Left forelimb (tissue), 1 donor: ENCODE data around the gene SLC35G1.
A peak's percentile ranks its signal among the peaks of the same experiment; 100 is the strongest.

Experiments used
- DNase-seq: peaks from one replicate; pipeline ENCODE4 v3.0.0-alpha.2; 2018; ENCODE audit warnings: low spot score

SLC35G1 gene, protein sequence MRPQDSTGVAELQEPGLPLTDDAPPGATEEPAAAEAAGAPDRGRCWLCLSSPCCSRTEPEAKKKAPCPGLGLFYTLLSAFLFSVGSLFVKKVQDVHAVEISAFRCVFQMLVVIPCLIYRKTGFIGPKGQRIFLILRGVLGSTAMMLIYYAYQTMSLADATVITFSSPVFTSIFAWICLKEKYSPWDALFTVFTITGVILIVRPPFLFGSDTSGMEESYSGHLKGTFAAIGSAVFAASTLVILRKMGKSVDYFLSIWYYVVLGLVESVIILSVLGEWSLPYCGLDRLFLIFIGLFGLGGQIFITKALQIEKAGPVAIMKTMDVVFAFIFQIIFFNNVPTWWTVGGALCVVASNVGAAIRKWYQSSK

DNA sequence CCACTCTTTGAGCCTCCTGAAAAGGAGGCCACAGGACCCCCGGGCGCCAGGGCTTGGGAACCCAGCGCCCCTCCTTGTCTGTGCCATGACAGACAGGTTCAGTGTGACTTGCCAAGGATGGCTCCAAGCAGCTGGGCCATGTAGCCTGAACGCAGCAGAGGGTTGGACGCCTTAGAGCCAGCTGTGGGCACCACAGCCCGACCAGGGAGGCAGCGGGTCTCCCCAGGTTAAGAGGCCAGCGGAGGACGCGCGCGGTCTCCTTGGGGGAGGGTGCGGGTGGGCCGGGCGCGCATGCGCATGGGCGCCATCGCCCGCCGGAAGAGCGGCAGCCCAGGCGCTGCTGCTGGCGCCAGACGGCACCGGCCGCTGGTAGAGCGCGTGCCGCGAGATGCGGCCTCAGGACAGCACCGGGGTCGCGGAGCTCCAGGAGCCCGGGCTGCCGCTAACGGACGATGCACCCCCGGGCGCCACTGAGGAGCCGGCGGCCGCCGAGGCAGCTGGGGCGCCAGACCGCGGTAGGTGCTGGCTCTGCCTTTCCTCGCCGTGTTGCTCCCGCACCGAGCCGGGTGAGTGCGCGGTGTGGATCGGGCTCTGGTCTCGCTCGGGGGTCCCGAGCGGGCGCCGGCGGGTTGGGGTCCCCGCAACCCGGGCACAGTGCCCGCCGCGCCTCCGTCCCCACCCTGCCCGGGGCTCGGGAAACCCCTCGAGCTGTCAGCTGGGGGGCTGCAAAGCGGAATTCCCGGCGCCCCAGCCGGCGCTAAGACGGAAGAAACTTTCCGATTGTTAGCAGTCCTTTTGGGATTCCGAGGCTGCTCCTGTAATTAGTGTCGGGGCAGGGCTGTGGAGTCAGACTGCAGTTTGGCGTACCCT is at the start of gene SLC35G1:
TSS of gene SLC35G1 (plus strand) at position 333 of the 870 bp plus-strand sequence. CDS start at position 389, 56 bp downstream.
- peak; percentile 80 for DNase-seq

DNA sequence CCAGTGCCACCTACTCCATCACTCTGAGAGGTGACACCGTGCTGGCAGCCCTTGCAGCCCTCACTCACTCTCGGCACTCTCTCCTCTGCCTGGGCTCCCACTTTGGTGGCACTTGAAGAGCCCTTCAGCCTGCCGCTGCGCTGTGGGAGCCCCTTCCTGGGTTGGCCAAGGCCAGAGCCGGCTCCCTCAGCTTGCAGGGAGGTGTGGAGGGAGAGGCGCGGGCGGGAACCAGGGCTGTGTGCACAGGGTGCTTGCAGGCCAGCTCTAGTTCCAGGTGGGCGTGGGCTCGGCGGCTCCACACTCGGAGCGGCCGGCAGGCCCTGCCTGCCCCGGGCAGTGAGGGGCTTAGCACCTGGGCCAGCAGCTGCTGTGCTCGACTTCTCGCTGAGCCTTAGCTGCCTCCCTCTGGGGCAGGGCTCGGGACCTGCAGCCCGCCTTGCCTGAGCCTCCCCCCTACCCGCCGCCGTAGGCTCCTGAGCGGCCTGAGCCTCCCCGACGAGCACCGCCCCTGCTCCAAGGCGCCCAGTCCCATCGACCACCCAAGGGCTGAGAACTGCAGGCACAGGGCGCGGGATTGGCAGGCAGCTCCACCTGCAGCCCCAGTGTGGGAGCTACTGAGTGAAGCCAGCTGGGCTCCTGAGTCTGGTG is 48.7 kb upstream of the SLC35G1 start:
- DNase-seq: no peak

DNA sequence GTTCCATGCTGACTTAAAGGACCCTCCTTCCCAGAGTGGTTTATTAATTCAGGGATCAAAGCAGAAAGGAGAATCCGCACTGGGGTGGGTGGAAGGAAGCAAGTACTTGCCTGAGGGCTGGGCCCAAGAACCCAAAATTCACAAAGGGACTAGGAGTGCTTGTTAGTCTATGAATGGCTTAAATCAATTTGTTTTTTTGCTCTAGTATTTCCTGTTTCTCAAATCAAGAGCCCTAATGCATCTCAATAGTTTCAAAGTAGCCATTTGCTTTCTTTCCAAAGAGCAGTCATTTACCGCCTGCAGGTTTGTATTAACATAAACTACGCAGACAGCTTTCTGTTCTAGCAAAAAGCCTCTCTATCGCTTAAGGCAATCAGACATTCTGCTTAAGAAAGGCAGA is 44.2 kb upstream of the SLC35G1 start:
- no peak for DNase-seq

- DNase-seq: no peak
These were observed 43.5 kb upstream of the SLC35G1 start for GRCh38 chr10:93850031-93851015.

DNA sequence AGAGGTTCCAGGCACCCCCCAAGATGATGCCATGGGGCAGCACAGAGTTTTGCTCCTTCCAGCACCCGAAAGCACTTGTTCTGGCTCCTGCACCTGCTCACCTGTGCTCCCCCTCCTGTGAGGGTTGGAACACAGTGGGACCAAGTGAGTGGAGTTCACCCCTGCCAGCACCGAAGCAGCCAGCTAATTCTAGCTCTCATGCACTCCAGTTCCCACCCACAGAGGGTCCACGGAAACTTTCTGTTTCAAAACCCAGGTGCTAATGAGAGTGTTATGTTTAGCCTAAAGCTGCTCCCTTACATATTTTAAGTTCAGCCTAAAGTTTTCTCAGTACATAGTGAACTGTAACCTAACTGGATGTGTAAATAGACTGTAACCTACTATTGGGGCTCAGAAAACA is 42.6 kb upstream of the SLC35G1 start:
- no peak for DNase-seq

DNA sequence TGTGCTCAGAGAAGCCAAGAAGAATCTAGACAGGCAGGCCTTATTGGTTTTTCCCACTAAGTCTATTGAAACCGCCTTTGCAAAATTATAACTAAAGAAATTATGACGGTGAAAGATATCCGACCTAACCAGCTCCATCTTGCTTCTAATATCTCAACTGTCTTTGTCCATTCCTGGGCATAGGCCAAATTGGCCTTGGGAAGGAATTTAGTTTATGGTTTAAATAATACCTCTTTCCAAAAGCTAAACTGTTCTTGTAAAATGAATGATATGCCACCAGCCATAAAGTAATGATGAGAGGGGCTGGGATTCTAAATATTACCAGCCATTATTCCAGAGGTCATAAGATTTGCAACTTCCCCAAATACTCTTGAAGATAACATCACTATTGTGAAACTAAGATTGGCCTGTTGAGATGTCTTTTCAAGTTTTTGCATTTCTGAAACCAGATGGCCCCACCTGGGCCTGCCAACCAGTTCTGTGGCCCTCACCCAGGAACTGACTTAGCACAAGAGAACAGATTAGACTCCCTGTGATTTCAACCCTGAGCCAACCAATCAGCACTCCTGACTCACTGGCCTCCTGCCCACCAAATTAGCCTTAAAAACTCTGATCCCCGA is 41.2 kb upstream of the SLC35G1 start:
- no peak for DNase-seq

- DNase-seq: no peak
These were observed 38.8 kb upstream of the SLC35G1 start for GRCh38 chr10:93854975-93855374.

DNA sequence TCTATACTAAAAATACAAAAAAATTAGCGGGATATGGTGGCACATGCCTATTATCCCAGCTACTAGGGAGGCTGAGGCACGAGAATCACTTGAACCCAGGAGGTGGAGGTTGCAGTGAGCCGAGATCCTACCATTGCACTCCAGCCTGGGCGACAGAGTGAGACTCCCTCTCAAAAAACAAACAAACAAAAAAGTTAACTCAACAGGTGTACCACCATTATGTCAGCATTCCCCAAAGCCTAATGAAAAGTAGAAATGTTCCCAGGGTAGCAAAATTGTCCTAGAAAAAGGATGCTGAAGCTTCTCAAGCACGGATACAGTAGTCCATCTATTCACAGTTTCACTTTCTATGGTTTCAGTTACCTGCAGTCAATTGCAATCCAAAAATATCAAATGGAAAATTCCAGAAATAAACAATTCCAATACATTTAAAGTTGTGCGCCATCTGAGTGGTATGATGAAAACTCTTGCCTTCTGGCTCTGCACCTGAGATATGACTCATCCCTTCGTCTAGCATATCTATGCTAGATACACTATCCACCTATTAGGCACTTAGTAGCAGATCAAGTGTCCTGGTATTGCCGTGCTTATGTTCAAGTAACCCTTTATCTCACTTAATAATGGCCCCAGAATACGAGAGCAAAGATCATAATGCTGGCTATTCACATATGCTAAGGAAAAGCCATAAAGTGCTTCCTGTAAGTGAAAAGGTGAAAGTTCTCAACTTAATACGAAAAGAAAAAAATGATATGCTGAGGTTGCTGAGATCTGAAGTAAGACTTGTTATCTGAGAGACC is 37.2 kb upstream of the SLC35G1 start:
- no peak for DNase-seq

GRCh38 chr10:93859049-93859655 is 34.6 kb upstream of the SLC35G1 start:
- DNase-seq: no peak

- DNase-seq: no peak
These were observed 32.0 kb upstream of the SLC35G1 start for GRCh38 chr10:93861825-93862224.

GRCh38 chr10:93865794-93866425 is 27.9 kb upstream of the SLC35G1 start:
- DNase-seq: no peak

DNA sequence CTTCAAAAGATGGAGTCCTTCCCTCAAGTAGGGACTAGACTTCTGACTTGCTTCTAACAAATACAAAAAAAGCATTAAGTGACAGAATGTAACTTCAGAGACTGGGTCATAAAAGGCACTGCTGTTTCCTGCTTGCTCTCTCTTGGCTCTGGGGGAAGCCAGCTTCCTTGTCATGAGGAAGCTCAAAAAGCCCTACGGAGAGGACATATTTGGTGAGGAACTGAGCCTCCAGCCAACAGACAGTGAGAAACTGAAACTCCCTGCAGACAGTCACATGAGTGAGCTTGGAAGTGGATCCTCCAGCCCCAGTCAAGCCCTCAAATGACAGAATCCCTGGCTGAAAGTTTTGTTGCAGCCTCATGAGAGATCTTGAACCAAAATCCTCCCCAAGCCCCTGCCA is 26.3 kb upstream of the SLC35G1 start:
- no peak for DNase-seq

DNA sequence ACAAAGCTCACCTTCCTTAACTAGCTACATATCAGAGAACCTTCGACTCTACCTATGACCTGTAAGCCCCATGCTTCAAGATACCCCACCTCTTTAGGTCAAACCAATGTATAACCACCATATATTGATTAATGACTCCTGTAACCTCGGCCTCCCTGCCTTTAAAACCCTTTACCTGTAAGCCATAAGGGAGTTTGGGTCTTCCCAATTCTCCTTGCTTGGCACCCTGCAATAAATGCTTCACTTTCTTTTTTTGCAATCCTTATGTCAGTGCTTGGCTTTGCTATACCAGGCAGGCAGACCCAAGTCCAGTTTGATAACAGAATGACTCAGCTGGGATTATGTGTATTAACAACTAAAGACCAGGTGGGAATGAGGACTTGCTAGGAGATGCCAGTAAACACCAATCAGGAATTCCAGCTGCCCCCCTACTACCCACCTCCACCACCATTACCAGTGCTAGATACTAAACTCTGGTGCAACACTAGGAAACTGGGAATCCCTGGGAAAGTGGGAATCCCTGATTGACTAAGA is 22.0 kb upstream of the SLC35G1 start:
- DNase-seq: no peak

- no peak for DNase-seq
These were observed 21.2 kb upstream of the SLC35G1 start for GRCh38 chr10:93872375-93873158.

DNA sequence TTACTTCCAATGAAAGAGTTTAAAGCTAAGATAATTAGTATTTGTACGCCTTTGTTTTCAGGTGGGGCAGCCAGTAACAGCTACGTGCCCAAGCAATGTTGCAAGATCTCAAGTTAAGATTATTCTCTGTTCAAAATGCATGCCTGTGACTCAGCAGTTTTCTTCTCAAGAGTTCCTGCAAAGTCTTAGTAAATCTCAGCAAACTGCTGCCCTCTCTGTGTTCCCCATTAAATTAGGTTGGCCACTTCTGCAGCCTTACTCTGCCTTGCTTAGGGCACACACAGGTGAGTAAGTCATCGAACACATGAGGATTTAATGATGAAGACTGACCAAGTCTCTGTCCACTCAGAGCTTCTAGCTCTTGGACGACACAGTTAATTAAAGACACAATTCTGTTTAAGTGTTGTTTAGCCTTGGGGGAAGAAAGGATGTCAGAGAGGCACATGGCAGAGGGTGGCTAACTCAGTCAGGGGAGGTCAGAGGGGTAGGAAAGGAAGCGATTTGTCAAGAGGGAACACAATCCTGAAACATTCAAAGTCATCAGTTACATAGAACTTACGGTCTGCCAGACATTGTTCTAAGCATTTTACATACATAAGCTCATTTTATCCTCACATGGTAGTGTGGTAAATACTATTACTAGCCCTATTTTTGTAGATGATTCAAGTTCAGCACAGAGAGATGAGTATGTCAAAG is 20.2 kb upstream of the SLC35G1 start:
- no peak for DNase-seq

DNA sequence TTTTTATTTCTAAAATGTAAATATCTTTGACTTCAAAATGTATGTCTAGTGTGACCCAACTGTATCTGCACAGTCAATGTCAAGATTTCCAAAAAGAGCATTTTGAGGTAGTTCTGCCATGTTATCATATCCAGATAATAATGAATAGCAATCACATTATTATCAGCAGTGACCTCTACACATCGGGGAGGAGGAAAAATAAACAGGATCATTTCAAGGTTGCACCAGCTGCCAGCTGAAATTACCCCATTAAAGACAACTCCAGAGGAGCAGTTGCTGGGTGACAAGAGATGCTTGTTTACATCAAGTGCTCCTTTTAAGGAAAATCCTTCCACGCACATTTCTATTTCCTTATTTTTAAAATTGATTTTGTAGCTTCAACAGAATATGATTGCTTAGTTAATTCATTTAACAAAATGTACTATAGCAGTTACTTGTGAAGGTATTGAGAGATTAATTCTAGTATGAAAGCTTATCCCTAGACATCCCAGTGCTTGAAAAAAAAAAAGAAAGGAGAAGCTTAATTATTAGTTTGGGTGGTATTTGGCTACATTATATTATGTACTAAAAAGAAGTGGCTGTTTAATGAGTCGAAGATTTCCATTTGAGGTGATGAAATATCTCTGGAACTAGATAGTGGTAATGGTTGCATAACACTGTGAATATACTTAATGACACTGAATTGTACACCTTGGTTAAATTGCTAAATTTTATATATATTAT is 19.3 kb upstream of the SLC35G1 start:
- no peak for DNase-seq

DNA sequence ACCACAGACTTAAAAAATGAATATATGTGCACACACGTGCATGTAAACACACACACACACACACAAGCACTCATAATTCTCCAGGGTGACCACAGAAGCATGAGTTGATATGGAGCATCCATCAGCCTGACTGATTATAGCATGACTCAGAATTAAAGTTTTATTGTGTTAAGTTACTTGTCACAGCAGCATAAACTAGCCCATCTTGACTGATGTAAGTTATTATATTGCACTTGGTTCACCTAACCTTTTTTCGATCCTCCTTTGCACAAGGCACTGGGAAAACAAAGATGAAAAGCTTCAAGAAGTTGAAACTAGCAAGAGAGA is 18.8 kb upstream of the SLC35G1 start:
- no peak for DNase-seq
